ENCODE results near the gene FKTN. TPM values are rescaled to one million over a fixed set of nuclear protein-coding genes. Genes with fewer than 3 reads are reported as not detected.
"Not testable (repeated sequence)": the region's sequence is repeated elsewhere in the genome, so short reads cannot be mapped to it uniquely, and the experiment has no call there.

FKTN gene
- total RNA-seq, 2 donors from 2014 or later: 10.2 to 20.5 TPM

GRCh38 chr9:105554042-105554441 is 3.9 kb upstream of the FKTN start:
- no peak for TF ChIP-seq CTCF (IDR thresholded peaks at IDR 0.05)
- no peak for ATAC-seq (ENCODE audit: insufficient number of reproducible peaks, low FRiP score, low read depth)
- peaks cover 6 to 18% of the 10 kb centered on the region in 2 donors for H3K4me1 ChIP-seq (ENCODE audit: control insufficient read depth in 1 of 2, low read depth in 2 of 2)
- no peak overlapping the region for H3K27ac ChIP-seq
- no peaks in the 10 kb centered on the region for H3K9me3 ChIP-seq
- H3K36me3 ChIP-seq: no peaks in the 10 kb centered on the region
- no peak overlapping the region for H3K4me3 ChIP-seq
- H3K27me3 ChIP-seq (replicated peaks; ENCODE audit: insufficient read depth): no peaks in the 10 kb centered on the region
- no peak for DNase-seq (ENCODE audit: low spot score)

- no peak for TF ChIP-seq CTCF (IDR thresholded peaks at IDR 0.05)
- Histone ChIP-seq H3K36me3 (peaks cover 8% of the 10 kb centered on the region), H3K4me1 (ENCODE audit: control insufficient read depth in 1 of 2, low read depth in 2 of 2) (no peaks in the 10 kb centered on the region), H3K4me3 (no peak overlapping the region), H3K9me3 (peaks cover 17% of the 10 kb centered on the region), H3K27me3 (replicated peaks; ENCODE audit: insufficient read depth) (no peaks in the 10 kb centered on the region), H3K27ac (no peak overlapping the region)
- DNase-seq (ENCODE audit: low spot score) (no peak), ATAC-seq (ENCODE audit: insufficient number of reproducible peaks, low FRiP score, low read depth) (no peak)
Observed at GRCh38 chr9:105572455-105572854, 14.5 kb downstream of the FKTN start.

- not testable (repeated sequence) for H3K36me3 ChIP-seq; DNase-seq (ENCODE audit: low spot score); H3K9me3 ChIP-seq; H3K4me3 ChIP-seq; ATAC-seq (ENCODE audit: insufficient number of reproducible peaks, low FRiP score, low read depth); H3K27ac ChIP-seq; H3K27me3 ChIP-seq (replicated peaks; ENCODE audit: insufficient read depth); H3K4me1 ChIP-seq (ENCODE audit: control insufficient read depth in 1 of 2, low read depth in 2 of 2)
Observed at GRCh38 chr9:105579952-105580351, 22.0 kb downstream of the FKTN start.

GRCh38 chr9:105581550-105581949 is 23.6 kb downstream of the FKTN start:
- not testable (repeated sequence) for H3K4me3 ChIP-seq; H3K27ac ChIP-seq; DNase-seq (ENCODE audit: low spot score); H3K9me3 ChIP-seq; ATAC-seq (ENCODE audit: insufficient number of reproducible peaks, low FRiP score, low read depth); H3K36me3 ChIP-seq; H3K27me3 ChIP-seq (replicated peaks; ENCODE audit: insufficient read depth); H3K4me1 ChIP-seq (ENCODE audit: control insufficient read depth in 1 of 2, low read depth in 2 of 2)

- Histone ChIP-seq H3K27me3 (replicated peaks; ENCODE audit: insufficient read depth) (no peaks in the 10 kb centered on the region), H3K4me1 (ENCODE audit: control insufficient read depth in 1 of 2, low read depth in 2 of 2) (no peaks in the 10 kb centered on the region), H3K36me3 (peaks cover 4% of the 10 kb centered on the region), H3K4me3 (no peak overlapping the region), H3K27ac (no peak overlapping the region), H3K9me3 (peaks cover 6% of the 10 kb centered on the region)
- ATAC-seq (ENCODE audit: insufficient number of reproducible peaks, low FRiP score, low read depth) (no peak), DNase-seq (ENCODE audit: low spot score) (no peak)
- TF ChIP-seq CTCF (IDR thresholded peaks at IDR 0.05): no peak
Observed at GRCh38 chr9:105593145-105593544, 35.2 kb downstream of the FKTN start.

GRCh38 chr9:105608721-105609598 is 51.0 kb downstream of the FKTN start:
- no peak for ATAC-seq (ENCODE audit: insufficient number of reproducible peaks, low FRiP score, low read depth)
- no peaks in the 10 kb centered on the region for H3K9me3 ChIP-seq
- no peaks in the 10 kb centered on the region for H3K27me3 ChIP-seq (replicated peaks; ENCODE audit: insufficient read depth)
- no peak overlapping the region for H3K27ac ChIP-seq
- no peak overlapping the region for H3K4me3 ChIP-seq
- no peak for DNase-seq (ENCODE audit: low spot score)
- peak; percentile 53 for TF ChIP-seq CTCF (IDR thresholded peaks at IDR 0.05)
- no peaks in the 10 kb centered on the region for H3K36me3 ChIP-seq
- H3K4me1 ChIP-seq (ENCODE audit: control insufficient read depth in 1 of 2, low read depth in 2 of 2): no peaks in the 10 kb centered on the region
